Panc1 (cell line): ENCODE results near the gene MYRIP. TPM values are rescaled to one million over a fixed set of nuclear protein-coding genes. Genes with fewer than 3 reads are reported as not detected.

ENCODE experiments used
- ATAC-seq: fragments of 200-7000 bp; cut with Tn5 transposase; 2 replicates; pipeline ENCODE4 v1.9.1; 2020; ENCODE audit warnings: mild to moderate bottlenecking, moderate library complexity
- BruUV-seq: library from RNA; stranded (reverse); fragments of 400-500 nt; replicated peaks from 2 replicates; lab custom pipeline; 2021; lab: Mats Ljungman, UMichigan
- CTCF ChIA-PET: fragments of 300-600 bp; sonication (Branson Sonifier 250); formaldehyde crosslinking; loops from one replicate; lab custom pipeline; 2022; ENCODE audit warnings: antibody characterized with exemption; lab: Charles Lee
- POLR2A ChIA-PET: fragments of 300-600 bp; sonication (Branson Sonifier 250); formaldehyde crosslinking; loops from one replicate; lab custom pipeline; 2022; ENCODE audit warnings: antibody characterized with exemption; lab: Charles Lee
- DNase-seq: peaks from one replicate; pipeline ENCODE4 v3.0.0-alpha.2; 2010; ENCODE audit warnings: low read depth, low spot score
- H3K27ac ChIP-seq: 2 replicates; pipeline ENCODE4 v1.5.1; 2011; ENCODE audit warnings: mild to moderate bottlenecking, low read length, inconsistent platforms
- H3K27me3 ChIP-seq: fragments of 200-500 bp; sonication (Bioruptor generic); 2 replicates; pipeline ENCODE4 v1.6.0; 2014; ENCODE audit warnings: low read length, inconsistent platforms; ENCODE audit not compliant: control insufficient read depth, insufficient read depth
- H3K36me3 ChIP-seq: fragments of 200-500 bp; sonication (Bioruptor generic); 2 replicates; pipeline ENCODE4 v1.5.1; 2014; ENCODE audit warnings: inconsistent platforms, mild to moderate bottlenecking, low read length, moderate library complexity; ENCODE audit not compliant: control insufficient read depth, insufficient read depth
- H3K4me1 ChIP-seq: 2 replicates; pipeline ENCODE4 v1.5.1; 2011; ENCODE audit warnings: inconsistent platforms, mild to moderate bottlenecking, low read length, moderate library complexity; ENCODE audit not compliant: control insufficient read depth, insufficient read depth
- H3K4me3 ChIP-seq, 2 experiments: 2 replicates each; pipeline ENCODE4 v1.5.1; 2011 to 2012; ENCODE audit warnings: low read depth in 2 of 2, low read length in 2 of 2, mild to moderate bottlenecking in 2 of 2, inconsistent platforms in 1 of 2, moderate library complexity in 1 of 2
- H3K9me3 ChIP-seq: fragments of 200-500 bp; sonication (Bioruptor generic); 2 replicates; pipeline ENCODE4 v1.5.1; 2014; ENCODE audit warnings: low read depth, mild to moderate bottlenecking, inconsistent platforms, low read length, moderate library complexity; ENCODE audit not compliant: control insufficient read depth, insufficient read depth
- POLR2AphosphoS5 ChIP-seq: IDR thresholded peaks from 2 replicates; pipeline ENCODE4 v1.6.1; 2012; ENCODE audit warnings: mild to moderate bottlenecking, low read depth, low read length, moderate library complexity
- SIN3A ChIP-seq: IDR thresholded peaks from 2 replicates; pipeline ENCODE4 v1.6.1; 2012; ENCODE audit warnings: low read depth, mild to moderate bottlenecking, low read length, moderate library complexity, borderline replicate concordance; ENCODE audit not compliant: insufficient read depth
- TCF7L2 ChIP-seq: IDR thresholded peaks from 2 replicates; pipeline ENCODE4 v1.6.1; 2011; ENCODE audit warnings: mild to moderate bottlenecking, low read depth, low read length, inconsistent platforms
- in situ Hi-C: cut with HindIII; loops from 2 replicates; pipeline ENCODE4 v1.10.0; 2016; ENCODE audit warnings: low sequenced_read_pairs, low pct_unique_long_range_greater_than_20kb
- intact Hi-C: fragments of 100-400 bp; cut with micrococcal nuclease; formaldehyde crosslinking; loops from one replicate; pipeline ENCODE4 v1.10.0; 2022; ENCODE audit not compliant: unreplicated experiment
- total RNA-seq: library from RNA; stranded (reverse); gene quantifications from one replicate; pipeline ENCODE4 v1.2.1, GENCODE V29; 2021; ENCODE audit not compliant: unreplicated experiment
- TF ChIP-seq, protein P1 (sequence below): fragments of 450-650 bp; IDR thresholded peaks from 2 replicates; pipeline ENCODE4 v1.5.1; 2017; ENCODE audit warnings: mild to moderate bottlenecking
- TF ChIP-seq, protein P2 (sequence below), 2 experiments: IDR thresholded peaks; 2 replicates each; pipeline ENCODE4 v1.6.1; 2011 to 2012; ENCODE audit warnings: low read depth in 2 of 2, control low read depth in 1 of 2, low read length in 1 of 2, mild to moderate bottlenecking in 1 of 2, moderate library complexity in 1 of 2; ENCODE audit not compliant: insufficient read depth in 1 of 2

MYRIP gene
- total RNA-seq, 1 experiment from 2014 or later, result 0.59 TPM

DNA sequence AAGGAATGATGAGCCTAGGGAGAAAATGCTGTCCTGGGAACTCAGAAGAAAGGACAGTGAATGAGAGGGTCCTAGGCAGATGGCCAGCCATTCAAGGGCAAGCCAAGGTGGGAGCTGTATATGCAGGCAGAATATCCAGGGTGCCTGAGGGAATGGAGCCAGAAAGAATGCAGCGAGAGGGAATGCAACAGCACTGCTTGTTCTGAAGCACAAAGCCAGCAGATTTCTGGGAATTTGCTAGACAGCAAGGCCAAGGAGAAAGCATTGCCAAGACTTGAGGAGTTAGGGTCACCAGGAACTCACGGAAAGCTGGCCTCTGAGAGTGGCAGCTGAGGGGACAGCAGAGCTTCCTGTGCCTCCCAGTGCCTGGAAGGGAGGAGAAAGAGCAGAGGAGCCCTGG, 200.6 kb downstream of the MYRIP start:
- ChIA-PET POLR2A (no interaction called here), CTCF (no interaction called here)
- no peak overlapping the region for H3K4me3 ChIP-seq
- ATAC-seq (no peak), DNase-seq (no peak)
- intact Hi-C loops (loop anchor here (10.0 kb wide), 1 partner anchor 165 kb away; no protein-coding TSS in a partner anchor), in situ Hi-C loops (no loop called here)
- no peaks in the 10 kb centered on the region for H3K27me3 ChIP-seq
- no peaks in the 10 kb centered on the region for H3K36me3 ChIP-seq
- no peaks in the 10 kb centered on the region for H3K4me1 ChIP-seq
- H3K27ac ChIP-seq, result no peak overlapping the region
- BruUV-seq, result no TSS peak
- H3K9me3 ChIP-seq, result no peaks in the 10 kb centered on the region
- TF ChIP-seq SIN3A (no peak), TCF7L2 (no peak)

DNA sequence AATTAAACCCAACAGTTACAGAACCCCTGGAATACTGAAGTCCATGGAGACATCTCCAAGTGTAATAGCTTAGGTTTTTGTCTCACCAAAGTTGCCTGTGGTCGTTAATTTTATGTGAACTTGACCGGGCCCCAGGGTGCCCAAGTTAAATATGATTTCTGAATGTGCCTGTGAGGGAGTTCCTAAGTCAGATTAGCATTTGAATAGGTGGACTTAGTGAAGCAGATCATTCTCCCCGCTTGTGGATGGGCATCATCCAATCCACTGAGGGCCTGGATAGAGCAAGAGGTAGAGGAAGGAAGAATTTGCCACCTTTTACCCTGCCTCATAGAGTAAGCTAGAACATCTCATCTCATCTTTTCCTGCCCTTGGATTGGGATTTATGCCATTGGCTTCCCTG, 203.0 kb downstream of the MYRIP start:
- ATAC-seq, result no peak
- POLR2A ChIA-PET, result interaction anchor here (0.6 kb wide), 1 partner anchor 1846 kb away, joined by 3 read pairs; no protein-coding TSS in a partner anchor
- Histone ChIP-seq H3K36me3 (no peaks in the 10 kb centered on the region), H3K4me1 (no peaks in the 10 kb centered on the region), H3K4me3 (no peak overlapping the region), H3K27ac (no peak overlapping the region), H3K27me3 (no peaks in the 10 kb centered on the region), H3K9me3 (no peaks in the 10 kb centered on the region)
- intact Hi-C loops, result no loop called here
- no peak for TF ChIP-seq POLR2AphosphoS5
- TF ChIP-seq, protein P1, sequence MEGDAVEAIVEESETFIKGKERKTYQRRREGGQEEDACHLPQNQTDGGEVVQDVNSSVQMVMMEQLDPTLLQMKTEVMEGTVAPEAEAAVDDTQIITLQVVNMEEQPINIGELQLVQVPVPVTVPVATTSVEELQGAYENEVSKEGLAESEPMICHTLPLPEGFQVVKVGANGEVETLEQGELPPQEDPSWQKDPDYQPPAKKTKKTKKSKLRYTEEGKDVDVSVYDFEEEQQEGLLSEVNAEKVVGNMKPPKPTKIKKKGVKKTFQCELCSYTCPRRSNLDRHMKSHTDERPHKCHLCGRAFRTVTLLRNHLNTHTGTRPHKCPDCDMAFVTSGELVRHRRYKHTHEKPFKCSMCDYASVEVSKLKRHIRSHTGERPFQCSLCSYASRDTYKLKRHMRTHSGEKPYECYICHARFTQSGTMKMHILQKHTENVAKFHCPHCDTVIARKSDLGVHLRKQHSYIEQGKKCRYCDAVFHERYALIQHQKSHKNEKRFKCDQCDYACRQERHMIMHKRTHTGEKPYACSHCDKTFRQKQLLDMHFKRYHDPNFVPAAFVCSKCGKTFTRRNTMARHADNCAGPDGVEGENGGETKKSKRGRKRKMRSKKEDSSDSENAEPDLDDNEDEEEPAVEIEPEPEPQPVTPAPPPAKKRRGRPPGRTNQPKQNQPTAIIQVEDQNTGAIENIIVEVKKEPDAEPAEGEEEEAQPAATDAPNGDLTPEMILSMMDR, result no peak
- TF ChIP-seq, protein P2, sequence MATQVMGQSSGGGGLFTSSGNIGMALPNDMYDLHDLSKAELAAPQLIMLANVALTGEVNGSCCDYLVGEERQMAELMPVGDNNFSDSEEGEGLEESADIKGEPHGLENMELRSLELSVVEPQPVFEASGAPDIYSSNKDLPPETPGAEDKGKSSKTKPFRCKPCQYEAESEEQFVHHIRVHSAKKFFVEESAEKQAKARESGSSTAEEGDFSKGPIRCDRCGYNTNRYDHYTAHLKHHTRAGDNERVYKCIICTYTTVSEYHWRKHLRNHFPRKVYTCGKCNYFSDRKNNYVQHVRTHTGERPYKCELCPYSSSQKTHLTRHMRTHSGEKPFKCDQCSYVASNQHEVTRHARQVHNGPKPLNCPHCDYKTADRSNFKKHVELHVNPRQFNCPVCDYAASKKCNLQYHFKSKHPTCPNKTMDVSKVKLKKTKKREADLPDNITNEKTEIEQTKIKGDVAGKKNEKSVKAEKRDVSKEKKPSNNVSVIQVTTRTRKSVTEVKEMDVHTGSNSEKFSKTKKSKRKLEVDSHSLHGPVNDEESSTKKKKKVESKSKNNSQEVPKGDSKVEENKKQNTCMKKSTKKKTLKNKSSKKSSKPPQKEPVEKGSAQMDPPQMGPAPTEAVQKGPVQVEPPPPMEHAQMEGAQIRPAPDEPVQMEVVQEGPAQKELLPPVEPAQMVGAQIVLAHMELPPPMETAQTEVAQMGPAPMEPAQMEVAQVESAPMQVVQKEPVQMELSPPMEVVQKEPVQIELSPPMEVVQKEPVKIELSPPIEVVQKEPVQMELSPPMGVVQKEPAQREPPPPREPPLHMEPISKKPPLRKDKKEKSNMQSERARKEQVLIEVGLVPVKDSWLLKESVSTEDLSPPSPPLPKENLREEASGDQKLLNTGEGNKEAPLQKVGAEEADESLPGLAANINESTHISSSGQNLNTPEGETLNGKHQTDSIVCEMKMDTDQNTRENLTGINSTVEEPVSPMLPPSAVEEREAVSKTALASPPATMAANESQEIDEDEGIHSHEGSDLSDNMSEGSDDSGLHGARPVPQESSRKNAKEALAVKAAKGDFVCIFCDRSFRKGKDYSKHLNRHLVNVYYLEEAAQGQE (IDR thresholded peaks at IDR 0.05; ENCODE audit: insufficient read depth in 1 of 2, low read depth in 2 of 2, low read length in 1 of 2), result no peak
- TF ChIP-seq TCF7L2, result no peak
- TF ChIP-seq SIN3A, result no peak
- DNase-seq, result no peak
- in situ Hi-C loops, result no loop called here
- CTCF ChIA-PET, result no interaction called here
- BruUV-seq, result no TSS peak

DNA sequence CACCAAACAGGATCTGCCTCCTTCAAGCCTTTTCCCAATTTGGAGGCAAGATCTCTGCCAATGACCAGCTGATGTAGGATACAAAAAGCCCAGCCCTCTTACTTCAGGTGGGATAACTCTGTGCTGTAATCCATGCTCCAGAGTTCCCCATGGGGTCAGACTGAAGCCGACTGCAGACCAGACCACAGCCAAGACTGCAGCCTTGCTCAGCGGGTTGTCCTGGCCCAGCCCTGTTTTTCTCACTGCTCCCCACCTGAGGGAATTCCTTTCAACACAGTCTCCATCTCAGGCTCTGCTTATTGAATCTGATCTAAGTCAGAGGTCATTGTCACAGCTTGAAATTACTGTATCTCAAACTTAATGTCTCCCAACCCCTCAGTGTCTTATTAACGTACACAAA, 207.0 kb downstream of the MYRIP start:
- Histone ChIP-seq H3K27ac (no peak overlapping the region), H3K4me3 (no peak overlapping the region), H3K36me3 (no peaks in the 10 kb centered on the region), H3K4me1 (no peaks in the 10 kb centered on the region), H3K9me3 (no peaks in the 10 kb centered on the region), H3K27me3 (no peaks in the 10 kb centered on the region)
- CTCF ChIA-PET, result no interaction called here
- ATAC-seq (no peak), DNase-seq (no peak)
- TF ChIP-seq SIN3A, result no peak
- no peak for TF ChIP-seq POLR2AphosphoS5
- TF ChIP-seq, protein P1, result no peak
- TF ChIP-seq TCF7L2, result no peak
- TF ChIP-seq, protein P2 (IDR thresholded peaks at IDR 0.05; ENCODE audit: insufficient read depth in 1 of 2, low read depth in 2 of 2, low read length in 1 of 2), result no peak
- BruUV-seq, result no TSS peak
- intact Hi-C loops, result no loop called here
- in situ Hi-C loops, result no loop called here
- POLR2A ChIA-PET, result no interaction called here
